Transverse colon (tissue), 4 donors: ENCODE measurements around the gene ZNF362. TPM values are rescaled to one million over a fixed set of nuclear protein-coding genes. Genes with fewer than 3 reads are reported as not detected.

Source experiments
- small RNA-seq, 4 donors: library from RNA; depleted of rRNA; stranded (forward); fragments of <200 nt; gene quantifications; one replicate each; pipeline ENCODE3, GENCODE V24; 2016
- total RNA-seq, 4 donors: library from RNA; depleted of rRNA; stranded (reverse); fragments of >200 nt; gene quantifications; one replicate each; pipeline ENCODE4 v1.1.0, GENCODE V29; 2016

The ZNF362 gene
- total RNA-seq, 4 donors from 2014 or later = 7.9 to 121 (median 12.1) TPM

Small RNA genes within 50 kb of the gene (small RNA-seq; reads per million reads assigned to genes)
- 0 reads per million in 4 donors for gene RN7SKP16

Other genes with a start within 250 kb of the ZNF362 start
- gene AK2, start 219.6 kb upstream of the ZNF362 start, total RNA-seq = 100 to 1,000 TPM; 209 to 296 (median 211) TPM
- 10 to 100 TPM; 11.6 to 93.3 (median 42.0) TPM for gene AZIN2, start 175.3 kb upstream of the ZNF362 start, total RNA-seq
- gene TRIM62, start 74.4 kb upstream of the ZNF362 start, total RNA-seq = 10 to 100 TPM in 1 of 4 donors, 1 to 10 TPM in 3; 4.6 to 52.0 (median 5.8) TPM
- not detected for gene A3GALT2, start 64.6 kb downstream of the ZNF362 start, total RNA-seq
- 10 to 100 TPM; 52.7 to 68.9 (median 59.8) TPM for gene PHC2, start 174.6 kb downstream of the ZNF362 start, total RNA-seq
- 1 to 10 TPM; 3.7 to 5.7 (median 4.7) TPM for gene ZSCAN20, start 216.2 kb downstream of the ZNF362 start, total RNA-seq